Prostate gland (tissue), 2 donors: ENCODE data around the gene PCDHB2.
"Not testable (repeated sequence)": the region's sequence is repeated elsewhere in the genome, so short reads cannot be mapped to it uniquely, and the experiment has no call there.

Source experiments
- POLR2A ChIP-seq: fragments of 450-650 bp; IDR thresholded peaks from one replicate; pipeline ENCODE4 v1.6.1; 2016; ENCODE audit warnings: antibody characterized with exemption, mild to moderate bottlenecking
- TF ChIP-seq, protein P1 (sequence below), 4 experiments: fragments of 200-600 bp in 2 of 4; fragments of 450-650 bp in 2 of 4; sonication (generic) in 2 of 4; IDR thresholded peaks; 1 replicate in 3 of 4; 2 replicates in 1 of 4; pipeline ENCODE4 v1.5.1; 2016 to 2019; ENCODE audit warnings: antibody characterized with exemption in 4 of 4, mild to moderate bottlenecking in 2 of 4, moderate library complexity in 2 of 4

DNA sequence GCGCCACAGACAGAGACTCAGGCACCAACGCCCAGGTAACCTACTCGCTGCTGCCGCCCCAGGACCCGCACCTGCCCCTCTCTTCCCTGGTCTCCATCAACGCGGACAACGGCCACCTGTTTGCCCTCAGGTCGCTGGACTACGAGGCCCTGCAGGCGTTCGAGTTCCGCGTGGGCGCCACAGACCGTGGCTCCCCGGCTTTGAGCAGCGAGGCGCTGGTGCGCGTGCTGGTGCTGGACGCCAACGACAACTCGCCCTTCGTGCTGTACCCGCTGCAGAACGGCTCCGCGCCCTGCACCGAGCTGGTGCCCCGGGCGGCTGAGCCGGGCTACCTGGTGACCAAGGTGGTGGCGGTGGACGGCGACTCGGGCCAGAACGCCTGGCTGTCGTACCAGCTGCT lies 7.7 kb downstream of the PCDHB2 start:
- TF ChIP-seq, protein P1, sequence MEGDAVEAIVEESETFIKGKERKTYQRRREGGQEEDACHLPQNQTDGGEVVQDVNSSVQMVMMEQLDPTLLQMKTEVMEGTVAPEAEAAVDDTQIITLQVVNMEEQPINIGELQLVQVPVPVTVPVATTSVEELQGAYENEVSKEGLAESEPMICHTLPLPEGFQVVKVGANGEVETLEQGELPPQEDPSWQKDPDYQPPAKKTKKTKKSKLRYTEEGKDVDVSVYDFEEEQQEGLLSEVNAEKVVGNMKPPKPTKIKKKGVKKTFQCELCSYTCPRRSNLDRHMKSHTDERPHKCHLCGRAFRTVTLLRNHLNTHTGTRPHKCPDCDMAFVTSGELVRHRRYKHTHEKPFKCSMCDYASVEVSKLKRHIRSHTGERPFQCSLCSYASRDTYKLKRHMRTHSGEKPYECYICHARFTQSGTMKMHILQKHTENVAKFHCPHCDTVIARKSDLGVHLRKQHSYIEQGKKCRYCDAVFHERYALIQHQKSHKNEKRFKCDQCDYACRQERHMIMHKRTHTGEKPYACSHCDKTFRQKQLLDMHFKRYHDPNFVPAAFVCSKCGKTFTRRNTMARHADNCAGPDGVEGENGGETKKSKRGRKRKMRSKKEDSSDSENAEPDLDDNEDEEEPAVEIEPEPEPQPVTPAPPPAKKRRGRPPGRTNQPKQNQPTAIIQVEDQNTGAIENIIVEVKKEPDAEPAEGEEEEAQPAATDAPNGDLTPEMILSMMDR (IDR thresholded peaks at IDR 0.05): not testable (repeated sequence)
- not testable (repeated sequence) for TF ChIP-seq POLR2A
